NCI-H187 (cell line): ENCODE results near the gene NR0B1.

Source experiments
- DNase-seq, 2 experiments: peaks; one replicate each; lab custom pipeline; 2025; lab: John Stamatoyannopoulos, UW

The NR0B1 gene

DNA sequence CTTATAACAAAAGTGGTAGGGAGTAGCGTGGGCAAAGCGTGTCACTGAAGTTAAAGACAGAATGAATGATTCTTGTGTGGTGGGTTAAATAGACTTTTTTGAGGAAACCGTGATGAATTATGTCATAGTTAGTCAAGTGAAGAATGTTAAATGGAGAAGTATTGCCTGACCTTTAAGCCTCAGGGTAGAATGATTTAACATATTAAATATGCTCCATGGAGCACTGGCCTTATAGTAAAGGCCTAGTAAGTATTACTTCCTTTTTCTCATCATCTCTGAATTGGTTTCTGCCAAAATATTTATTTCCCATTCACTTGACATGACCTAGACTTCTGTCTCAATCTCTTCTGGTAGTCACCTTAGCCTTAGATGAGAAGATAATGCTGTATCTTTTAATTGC, 38.6 kb downstream of the NR0B1 start:
- DNase-seq, result no peak

GRCh38 chrX:30262763-30263162, 46.4 kb downstream of the NR0B1 start:
- DNase-seq, result no peak

- DNase-seq, result no peak
Observed at GRCh38 chrX:30261012-30261411, 48.2 kb downstream of the NR0B1 start.

- no peak for DNase-seq
Observed at GRCh38 chrX:30259927-30260326, 49.3 kb downstream of the NR0B1 start.
